Hepatic stellate cell (primary cell): Measurements from ENCODE around the gene IL1R2.
A peak's percentile ranks its signal among the peaks of the same experiment; 100 is the strongest.

Experiments
- DNase-seq: peaks from one replicate; pipeline ENCODE4 v3.0.0; 2011; ENCODE audit warnings: low spot score

IL1R2 gene

GRCh38 chr2:101991721-101992145 lies at the start of gene IL1R2:
TSS of gene IL1R2 (plus strand) at chr2:101991960. CDS start at chr2:102008576, 16,616 bp downstream.
- no peak for DNase-seq

- no peak for DNase-seq
These were observed 48.9 kb upstream of the IL1R2 start for GRCh38 chr2:101942851-101943250.

- no peak for DNase-seq
These were observed 45.3 kb upstream of the IL1R2 start for GRCh38 chr2:101946372-101947039.

GRCh38 chr2:101947374-101947773 lies 44.4 kb upstream of the IL1R2 start:
- no peak for DNase-seq

GRCh38 chr2:101948625-101949155 lies 43.1 kb upstream of the IL1R2 start:
- no peak for DNase-seq

GRCh38 chr2:101949304-101949703 lies 42.5 kb upstream of the IL1R2 start:
- no peak for DNase-seq

GRCh38 chr2:101951296-101951695 lies 40.5 kb upstream of the IL1R2 start:
- no peak for DNase-seq

- no peak for DNase-seq
These were observed 39.2 kb upstream of the IL1R2 start for GRCh38 chr2:101952551-101952950.

GRCh38 chr2:101956465-101957438 lies 35.0 kb upstream of the IL1R2 start:
- no peak for DNase-seq

GRCh38 chr2:101958061-101958460 lies 33.7 kb upstream of the IL1R2 start:
- DNase-seq, result no peak

- no peak for DNase-seq
These were observed 30.9 kb upstream of the IL1R2 start for GRCh38 chr2:101960819-101961337.

GRCh38 chr2:101961338-101962191 lies 30.2 kb upstream of the IL1R2 start:
- peak; percentile 67 for DNase-seq

- no peak for DNase-seq
These were observed 29.5 kb upstream of the IL1R2 start for GRCh38 chr2:101962309-101962708.

GRCh38 chr2:101963198-101963597 lies 28.6 kb upstream of the IL1R2 start:
- no peak for DNase-seq

GRCh38 chr2:101967826-101968513 lies 23.8 kb upstream of the IL1R2 start:
- no peak for DNase-seq

- DNase-seq, result no peak
These were observed 22.0 kb upstream of the IL1R2 start for GRCh38 chr2:101969723-101970122.

- DNase-seq, result no peak
These were observed 20.9 kb upstream of the IL1R2 start for GRCh38 chr2:101970901-101971300.

GRCh38 chr2:101971836-101972235 lies 19.9 kb upstream of the IL1R2 start:
- DNase-seq, result no peak

- peak; percentile 80 for DNase-seq
These were observed 18.9 kb upstream of the IL1R2 start for GRCh38 chr2:101972621-101973434.

- peak; percentile 51 for DNase-seq
These were observed 17.1 kb upstream of the IL1R2 start for GRCh38 chr2:101974663-101975062.
